K562 (cell line): ENCODE results near the gene ADM2. TPM values are rescaled to one million over a fixed set of nuclear protein-coding genes. Genes with fewer than 3 reads are reported as not detected.
A peak's percentile ranks its signal among the peaks of the same experiment; 100 is the strongest.

Source experiments
- ASH1L ChIP-seq: fragments of 450-650 bp; IDR thresholded peaks from 2 replicates; pipeline ENCODE4 v1.6.1; 2018; ENCODE audit warnings: borderline replicate concordance, mild to moderate bottlenecking, low read depth; ENCODE audit not compliant: partially characterized antibody
- BCL6 ChIP-seq: fragments of 250-450 bp; sonication (Bioruptor Pico); IDR thresholded peaks from 2 replicates; pipeline ENCODE4 v1.4.0; 2020
- CBX8 ChIP-seq: fragments of 200-600 bp; sonication (generic); IDR thresholded peaks from 2 replicates; pipeline ENCODE4 v1.6.1; 2012; ENCODE audit warnings: borderline replicate concordance, mixed run types, low read depth, mild to moderate bottlenecking, moderate library complexity, mixed read lengths, low read length, control low read depth, inconsistent platforms; ENCODE audit not compliant: poor library complexity, severe bottlenecking; ENCODE audit errors: extremely low read depth
- CHD4 ChIP-seq: fragments of 200-600 bp; sonication (generic); IDR thresholded peaks from 3 replicates; pipeline ENCODE4 v1.6.1; 2012; ENCODE audit warnings: low read depth, mild to moderate bottlenecking, mixed read lengths, low read length, inconsistent platforms; ENCODE audit not compliant: insufficient read depth, insufficient replicate concordance, poor library complexity, severe bottlenecking
- HMGXB4 ChIP-seq: sonication (generic); formaldehyde crosslinking; IDR thresholded peaks from 2 replicates; pipeline ENCODE4 v1.8.1; 2023; ENCODE audit warnings: mild to moderate bottlenecking, missing genetic modification reagents
- MLLT1 ChIP-seq, 2 experiments: fragments of 450-650 bp; IDR thresholded peaks; 2 replicates each; pipeline ENCODE4 v1.6.1; 2016
- TCFL5 ChIP-seq: fragments of 250-450 bp; sonication (Bioruptor Pico); conservative IDR thresholded peaks from 2 replicates; pipeline ENCODE4 v1.6.1; 2021; ENCODE audit warnings: mild to moderate bottlenecking, moderate library complexity, matching md5 sums
- U2AF1 ChIP-seq: fragments of 200-400 bp; formaldehyde crosslinking; optimal IDR thresholded peaks from 2 replicates; pipeline ENCODE3; 2017; ENCODE audit warnings: mild to moderate bottlenecking, low read depth, low read length, moderate library complexity
- XRCC3 ChIP-seq: fragments of 450-650 bp; IDR thresholded peaks from 2 replicates; pipeline ENCODE4 v1.6.1; 2017; ENCODE audit warnings: mild to moderate bottlenecking, moderate library complexity
- ZKSCAN3 ChIP-seq: fragments of 250-450 bp; sonication (Bioruptor Pico); IDR thresholded peaks from 2 replicates; pipeline ENCODE4 v1.4.0; 2020
- ZNF407 ChIP-seq: fragments of 450-650 bp; IDR thresholded peaks from 2 replicates; pipeline ENCODE4 v1.6.1; 2016; ENCODE audit warnings: low read depth
- ZNF511 ChIP-seq: sonication (generic); formaldehyde crosslinking; IDR thresholded peaks from 2 replicates; pipeline ENCODE4 v1.8.0; 2022; ENCODE audit warnings: mild to moderate bottlenecking, missing genetic modification reagents
- ZNF695 ChIP-seq: fragments of 450-650 bp; formaldehyde crosslinking; IDR thresholded peaks from 2 replicates; pipeline ENCODE4 v1.4.0; 2020; ENCODE audit warnings: mild to moderate bottlenecking, moderate library complexity
- polyA plus RNA-seq, 8 experiments: library from polyadenylated mRNA; depleted of rRNA in 4 of 8; stranded (reverse) in 5 of 8; unstranded in 3 of 8; fragments of >200 nt; fragmentation: Nextera tagmentation in 2 of 8; fragmentation: Illumina TruSeq in 1 of 8; extraction: Ambion mirVana in 2 of 8; extraction: Trizol in 1 of 8; gene quantifications; 2 replicates each; pipeline versions ENCODE4 v1.2.1 to v1.2.3, GENCODE V29; 2011 to 2014; ENCODE audit warnings: inconsistent platforms in 1 of 8, missing spikeins in 1 of 8
- total RNA-seq, 7 experiments: library from RNA; depleted of rRNA in 6 of 7; stranded (reverse); fragments of >200 nt in 6 of 7; fragmentation: Illumina TruSeq in 2 of 7; extraction: Trizol in 2 of 7; gene quantifications; 2 replicates each; pipeline versions ENCODE4 v1.2.1 to v1.2.3, GENCODE V29; 2011 to 2021; ENCODE audit warnings: low replicate concordance in 1 of 7

Gene ADM2
- total and polyA plus RNA-seq, 9 of the 15 experiments (the other 6 are each of a cell fraction or from before 2014, with no cell fraction given): 0.11 to 5.1 (median 0.38) TPM

GRCh38 chr22:50525104-50525857 is 43.9 kb downstream of the ADM2 start, which contains the start of gene SCO2 (continued):
- TF ChIP-seq ZNF511 (CRISPR knock-in tag): 0 out of 2 replicates have a peak, but pooled peaks have one; percentile 22
- TF ChIP-seq CBX8: no peak
- no peak for TF ChIP-seq CHD4
- TF ChIP-seq BCL6 (CRISPR knock-in tag): no peak
- TF ChIP-seq ZKSCAN3 (CRISPR knock-in tag): no peak
- no peak for TF ChIP-seq ASH1L
- TF ChIP-seq TCFL5: no peak
- no peak for TF ChIP-seq U2AF1
- TF ChIP-seq ZNF695 (CRISPR knock-in tag): no peak
- no peak for TF ChIP-seq MLLT1 (IDR thresholded peaks at IDR 0.05)
- TF ChIP-seq ZNF407: no peak
- TF ChIP-seq XRCC3: no peak
- TF ChIP-seq HMGXB4 (CRISPR knock-in tag): no peak
